GM18519 (cell line): Measurements from ENCODE around the gene DHRSX.
"Not testable (repeated sequence)": the region's sequence is repeated elsewhere in the genome, so short reads cannot be mapped to it uniquely, and the experiment has no call there.

Source experiments
- ATAC-seq: cut with Tn5 transposase; IDR thresholded peaks from one replicate; pipeline ENCODE4 v1.9.1; 2021; ENCODE audit warnings: mild to moderate bottlenecking, moderate library complexity; ENCODE audit not compliant: unreplicated experiment, low FRiP score

DHRSX gene

GRCh38 chrX:2499507-2499906 lies 1.3 kb downstream of the DHRSX start:
- ATAC-seq, result no peak

- ATAC-seq, result no peak
Observed at GRCh38 chrX:2498781-2499302, 1.9 kb downstream of the DHRSX start.

GRCh38 chrX:2497961-2498780 lies 2.6 kb downstream of the DHRSX start:
- no peak for ATAC-seq

- no peak for ATAC-seq
Observed at GRCh38 chrX:2495595-2495994, 5.2 kb downstream of the DHRSX start.

- ATAC-seq, result no peak
Observed at GRCh38 chrX:2492531-2493218, 8.1 kb downstream of the DHRSX start.

- ATAC-seq, result no peak
Observed at GRCh38 chrX:2490634-2491033, 10.1 kb downstream of the DHRSX start.

GRCh38 chrX:2489446-2490445 lies 11.0 kb downstream of the DHRSX start:
- no peak for ATAC-seq

- ATAC-seq, result no peak
Observed at GRCh38 chrX:2488621-2489285, 12.0 kb downstream of the DHRSX start.

GRCh38 chrX:2487366-2487765 lies 13.4 kb downstream of the DHRSX start:
- no peak for ATAC-seq

- ATAC-seq, result no peak
Observed at GRCh38 chrX:2486476-2487133, 14.2 kb downstream of the DHRSX start.

GRCh38 chrX:2485789-2486345 lies 14.9 kb downstream of the DHRSX start:
- ATAC-seq, result no peak

GRCh38 chrX:2484721-2485648 lies 15.8 kb downstream of the DHRSX start:
- ATAC-seq, result no peak

- no peak for ATAC-seq
Observed at GRCh38 chrX:2484256-2484655, 16.5 kb downstream of the DHRSX start.

GRCh38 chrX:2483398-2484060 lies 17.2 kb downstream of the DHRSX start:
- no peak for ATAC-seq

GRCh38 chrX:2481597-2481996 lies 19.2 kb downstream of the DHRSX start:
- ATAC-seq, result not testable (repeated sequence)

- ATAC-seq, result not testable (repeated sequence)
Observed at GRCh38 chrX:2479982-2480381, 20.8 kb downstream of the DHRSX start.

GRCh38 chrX:2479420-2479780 lies 21.4 kb downstream of the DHRSX start:
- no peak for ATAC-seq
